DOHH2 (cell line): ENCODE measurements around the gene MYH7.

Experiments
- EZH2phosphoT487 ChIP-seq: fragments of 200-600 bp; sonication (generic); IDR thresholded peaks from 2 replicates; pipeline ENCODE4 v1.6.1; 2017; ENCODE audit warnings: borderline replicate concordance, mild to moderate bottlenecking, antibody characterized with exemption, low read length, moderate library complexity, mixed read lengths
- TF ChIP-seq, protein P1 (sequence below): fragments of 200-600 bp; sonication (generic); IDR thresholded peaks from one replicate; pipeline ENCODE4 v1.5.1; 2014; ENCODE audit warnings: antibody characterized with exemption, mild to moderate bottlenecking, low read depth, low read length; ENCODE audit not compliant: poor library complexity, severe bottlenecking

GRCh38 chr14:23399591-23399990, 35.9 kb downstream of the MYH7 start:
- TF ChIP-seq, protein P1, sequence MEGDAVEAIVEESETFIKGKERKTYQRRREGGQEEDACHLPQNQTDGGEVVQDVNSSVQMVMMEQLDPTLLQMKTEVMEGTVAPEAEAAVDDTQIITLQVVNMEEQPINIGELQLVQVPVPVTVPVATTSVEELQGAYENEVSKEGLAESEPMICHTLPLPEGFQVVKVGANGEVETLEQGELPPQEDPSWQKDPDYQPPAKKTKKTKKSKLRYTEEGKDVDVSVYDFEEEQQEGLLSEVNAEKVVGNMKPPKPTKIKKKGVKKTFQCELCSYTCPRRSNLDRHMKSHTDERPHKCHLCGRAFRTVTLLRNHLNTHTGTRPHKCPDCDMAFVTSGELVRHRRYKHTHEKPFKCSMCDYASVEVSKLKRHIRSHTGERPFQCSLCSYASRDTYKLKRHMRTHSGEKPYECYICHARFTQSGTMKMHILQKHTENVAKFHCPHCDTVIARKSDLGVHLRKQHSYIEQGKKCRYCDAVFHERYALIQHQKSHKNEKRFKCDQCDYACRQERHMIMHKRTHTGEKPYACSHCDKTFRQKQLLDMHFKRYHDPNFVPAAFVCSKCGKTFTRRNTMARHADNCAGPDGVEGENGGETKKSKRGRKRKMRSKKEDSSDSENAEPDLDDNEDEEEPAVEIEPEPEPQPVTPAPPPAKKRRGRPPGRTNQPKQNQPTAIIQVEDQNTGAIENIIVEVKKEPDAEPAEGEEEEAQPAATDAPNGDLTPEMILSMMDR = no peak
- no peak for TF ChIP-seq EZH2phosphoT487
